Measurements from ENCODE around the gene LIPN. TPM values are rescaled to one million over a fixed set of nuclear protein-coding genes. Genes with fewer than 3 reads are reported as not detected.
A peak's percentile ranks its signal among the peaks of the same experiment; 100 is the strongest.
"Not testable (repeated sequence)": the region's sequence is repeated elsewhere in the genome, so short reads cannot be mapped to it uniquely, and the experiment has no call there.

Gene LIPN, protein sequence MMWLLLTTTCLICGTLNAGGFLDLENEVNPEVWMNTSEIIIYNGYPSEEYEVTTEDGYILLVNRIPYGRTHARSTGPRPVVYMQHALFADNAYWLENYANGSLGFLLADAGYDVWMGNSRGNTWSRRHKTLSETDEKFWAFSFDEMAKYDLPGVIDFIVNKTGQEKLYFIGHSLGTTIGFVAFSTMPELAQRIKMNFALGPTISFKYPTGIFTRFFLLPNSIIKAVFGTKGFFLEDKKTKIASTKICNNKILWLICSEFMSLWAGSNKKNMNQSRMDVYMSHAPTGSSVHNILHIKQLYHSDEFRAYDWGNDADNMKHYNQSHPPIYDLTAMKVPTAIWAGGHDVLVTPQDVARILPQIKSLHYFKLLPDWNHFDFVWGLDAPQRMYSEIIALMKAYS
- total RNA-seq: not detected

DNA sequence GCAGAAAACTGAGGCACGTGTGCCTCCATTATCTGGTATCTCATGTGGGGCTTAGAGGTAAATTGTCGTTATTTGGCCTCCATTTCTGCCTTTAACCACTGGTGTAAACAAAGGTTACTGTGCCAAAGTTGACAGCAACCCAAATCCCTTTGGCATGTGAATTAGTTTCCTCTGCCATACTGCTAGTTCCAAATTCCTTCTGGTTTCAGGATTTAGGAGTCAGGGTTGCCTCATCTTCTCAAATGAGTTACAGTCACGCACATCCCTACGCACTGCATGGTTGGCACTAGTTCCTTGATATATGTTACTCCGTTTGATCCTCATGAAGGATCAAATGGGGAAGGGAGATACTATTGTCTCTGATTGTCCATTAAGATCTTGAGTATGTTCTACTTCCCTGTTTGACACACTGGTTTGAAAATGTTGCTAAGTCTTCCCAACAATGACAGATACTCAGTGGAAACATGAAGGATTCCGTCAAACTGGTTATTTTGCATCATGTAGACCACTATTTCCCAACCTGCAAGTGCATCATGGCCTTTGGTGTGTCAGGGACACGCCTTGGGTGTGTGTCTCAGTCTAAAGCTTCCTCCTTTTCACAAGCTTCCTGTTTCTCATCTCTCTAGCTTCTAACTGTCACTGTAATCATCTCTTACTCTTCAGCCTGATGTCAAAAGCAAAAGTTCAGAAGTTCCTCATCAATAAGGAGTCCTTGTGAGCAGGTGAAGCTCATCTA, at the start of gene LIPN:
Gene LIPN, plus strand, starts transcription at position 655 of the 736 bp plus-strand sequence. CDS start 1,386 bp downstream, outside the sequence.
- ChIA-PET POLR2A (interaction anchor here (1.0 kb wide), 1 partner anchor 120 kb away, joined by 3 read pairs; the partner anchor contains the start of gene STAMBPL1), CTCF (interaction anchor here (1.1 kb wide), 1 partner anchor 62 kb away, joined by 3 read pairs; no protein-coding TSS in a partner anchor)
- Mint-ChIP-seq H3K27ac (no peak within 1 kb of the TSS), H3K9me3 (no peaks in the 10 kb centered on the region), H3K36me3 (ENCODE audit: low read depth) (no peaks in the 10 kb centered on the region), H3K4me3 (no peak within 1 kb of the TSS), H3K4me1 (peaks cover 8% of the 10 kb centered on the region), H3K27me3 (peaks cover 26% of the 10 kb centered on the region)
- no peak for DNase-seq

DNA sequence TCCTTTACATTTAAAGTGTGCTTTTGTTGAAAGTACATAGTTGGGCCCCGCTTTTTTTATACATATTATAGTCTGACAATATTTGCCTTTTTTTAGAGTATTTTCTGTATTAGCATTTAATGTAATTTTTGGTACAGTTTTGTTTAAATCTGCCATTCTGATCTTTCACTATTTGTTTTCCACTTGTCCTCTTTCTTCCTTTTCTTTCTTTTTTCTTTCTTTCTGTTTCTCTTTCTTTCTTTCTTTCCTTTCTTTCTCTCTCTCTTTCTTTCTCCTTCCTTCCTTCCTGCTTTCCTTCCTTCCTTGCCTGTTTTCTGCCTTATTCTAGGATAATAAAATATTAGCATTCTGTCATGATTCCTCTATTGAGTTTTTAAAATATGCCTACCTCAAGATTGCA, 44.3 kb upstream of the LIPN start:
- ChIA-PET POLR2A (no interaction called here), CTCF (no interaction called here)
- no peak for DNase-seq
- Mint-ChIP-seq H3K4me1 (no peaks in the 10 kb centered on the region), H3K9me3 (no peaks in the 10 kb centered on the region), H3K36me3 (ENCODE audit: low read depth) (no peaks in the 10 kb centered on the region), H3K27me3 (peaks cover 17% of the 10 kb centered on the region), H3K4me3 (no peak overlapping the region), H3K27ac (no peak overlapping the region)

DNA sequence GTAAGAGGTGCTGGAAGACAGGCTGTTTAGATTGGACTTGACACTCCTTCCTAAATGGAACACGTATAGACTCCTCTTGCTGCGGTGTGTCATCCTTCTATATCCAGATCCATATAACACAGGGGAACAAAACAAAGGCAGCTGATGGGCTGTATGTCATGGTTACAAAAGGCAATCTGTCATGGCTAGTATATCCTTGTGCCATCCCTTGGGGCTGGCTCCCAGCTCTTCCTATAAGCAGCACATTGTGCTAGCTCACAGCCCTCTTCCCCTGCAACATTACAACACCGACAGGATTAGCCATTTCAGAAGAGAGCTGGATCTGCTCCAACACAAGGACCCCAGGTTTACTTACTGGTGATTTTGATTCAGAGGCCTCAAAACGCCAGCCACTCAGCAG, 38.4 kb upstream of the LIPN start:
- ChIA-PET POLR2A (no interaction called here), CTCF (interaction anchor here (0.6 kb wide), 1 partner anchor 89 kb away, joined by 5 read pairs; no protein-coding TSS in a partner anchor)
- no peaks in the 10 kb centered on the region for H3K36me3 Mint-ChIP-seq (ENCODE audit: low read depth)
- H3K27me3 Mint-ChIP-seq: peaks cover 20% of the 10 kb centered on the region
- H3K27ac Mint-ChIP-seq: no peak overlapping the region
- peaks cover 2% of the 10 kb centered on the region for H3K4me1 Mint-ChIP-seq
- no peaks in the 10 kb centered on the region for H3K9me3 Mint-ChIP-seq
- no peak overlapping the region for H3K4me3 Mint-ChIP-seq
- no peak for DNase-seq

DNA sequence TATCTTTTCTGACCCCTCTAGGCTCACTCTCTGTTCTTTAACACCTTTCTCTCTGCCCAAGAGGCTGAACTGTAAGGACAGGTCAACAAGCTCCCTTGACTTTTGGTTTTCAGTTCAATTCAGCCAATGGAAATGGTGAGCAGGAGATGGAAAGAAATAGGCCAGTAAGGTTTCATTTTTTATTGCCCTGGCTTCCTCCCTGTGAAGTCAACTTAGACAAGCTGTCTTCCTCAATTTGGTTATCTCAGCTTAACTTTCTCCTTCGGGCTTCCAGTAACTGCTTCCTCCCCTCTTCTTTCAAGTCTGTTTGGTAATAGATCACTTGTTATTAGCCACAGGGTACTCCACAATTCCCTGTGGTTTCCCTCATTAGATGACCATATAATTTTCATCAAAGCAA, 34.0 kb upstream of the LIPN start:
- CTCF ChIA-PET: no interaction called here
- no peak overlapping the region for H3K4me3 Mint-ChIP-seq
- H3K27ac Mint-ChIP-seq: no peak overlapping the region
- DNase-seq: no peak
- H3K36me3 Mint-ChIP-seq (ENCODE audit: low read depth): no peaks in the 10 kb centered on the region
- peaks cover 13% of the 10 kb centered on the region for H3K27me3 Mint-ChIP-seq
- peaks cover 2% of the 10 kb centered on the region for H3K4me1 Mint-ChIP-seq
- POLR2A ChIA-PET: no interaction called here
- no peaks in the 10 kb centered on the region for H3K9me3 Mint-ChIP-seq

DNA sequence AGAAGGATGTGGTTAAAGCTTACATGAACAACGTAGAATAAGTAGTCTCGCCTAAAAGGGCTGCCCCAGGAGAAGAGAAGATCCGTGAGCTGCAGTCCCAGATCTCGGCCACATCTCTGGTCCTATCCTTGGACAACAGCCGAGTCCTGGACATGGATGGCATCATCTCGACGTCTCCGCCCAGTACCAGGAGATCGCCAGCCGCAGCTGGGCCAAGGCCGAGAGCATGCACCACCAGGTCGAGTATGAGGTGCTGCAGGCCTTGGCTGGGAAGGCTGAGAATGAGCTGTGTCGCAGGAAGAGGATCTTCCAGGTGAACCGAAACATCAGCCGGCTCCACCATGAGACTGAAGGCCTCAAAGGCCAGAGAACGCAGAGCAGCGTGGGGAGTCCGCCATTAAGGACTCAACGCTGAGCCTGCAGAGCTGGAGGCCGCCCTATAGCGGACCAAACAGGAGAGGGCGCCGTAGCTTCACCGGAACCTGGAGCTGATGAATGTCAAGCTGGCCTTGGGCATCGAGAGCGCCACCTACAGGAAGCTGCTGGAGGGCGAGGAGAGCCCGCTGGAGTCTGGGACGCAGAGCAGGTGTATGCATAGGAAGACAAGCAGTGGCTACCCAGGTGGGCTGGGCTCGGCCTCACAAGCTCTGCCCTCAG, 31.6 kb upstream of the LIPN start:
- Mint-ChIP-seq H3K36me3 (ENCODE audit: low read depth) (no peaks in the 10 kb centered on the region), H3K4me3 (no peak overlapping the region), H3K27me3 (peaks cover 13% of the 10 kb centered on the region), H3K27ac (no peak overlapping the region), H3K4me1 (peaks cover 2% of the 10 kb centered on the region), H3K9me3 (no peaks in the 10 kb centered on the region)
- peak; percentile 57 for DNase-seq
- POLR2A ChIA-PET: no interaction called here
- CTCF ChIA-PET: interaction anchor here (0.7 to 2.8 kb wide), 17 partner anchors 9 to 366 kb away, joined by 3 to 7 read pairs (median 4); no protein-coding TSS in a partner anchor

DNA sequence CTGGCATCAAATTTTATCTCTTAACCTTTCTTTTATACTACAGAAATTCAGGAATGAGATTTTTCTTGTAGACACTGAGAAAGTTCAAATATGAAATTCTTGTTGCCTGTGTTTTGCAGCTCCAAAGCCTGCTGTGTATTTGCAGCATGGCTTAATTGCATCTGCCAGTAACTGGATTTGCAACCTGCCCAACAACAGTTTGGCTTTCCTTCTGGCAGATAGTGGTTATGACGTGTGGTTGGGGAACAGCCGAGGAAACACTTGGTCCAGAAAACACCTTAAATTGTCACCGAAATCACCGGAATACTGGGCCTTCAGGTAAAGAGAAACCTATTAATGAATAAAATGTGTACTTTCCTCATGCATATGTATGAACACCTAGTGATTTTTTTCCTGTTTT, 29.0 kb upstream of the LIPN start:
- H3K4me1 Mint-ChIP-seq: peaks cover 2% of the 10 kb centered on the region
- CTCF ChIA-PET: no interaction called here
- DNase-seq: no peak
- POLR2A ChIA-PET: no interaction called here
- peaks cover 8% of the 10 kb centered on the region for H3K27me3 Mint-ChIP-seq
- H3K9me3 Mint-ChIP-seq: no peaks in the 10 kb centered on the region
- no peak overlapping the region for H3K27ac Mint-ChIP-seq
- no peak overlapping the region for H3K4me3 Mint-ChIP-seq
- no peaks in the 10 kb centered on the region for H3K36me3 Mint-ChIP-seq (ENCODE audit: low read depth)

DNA sequence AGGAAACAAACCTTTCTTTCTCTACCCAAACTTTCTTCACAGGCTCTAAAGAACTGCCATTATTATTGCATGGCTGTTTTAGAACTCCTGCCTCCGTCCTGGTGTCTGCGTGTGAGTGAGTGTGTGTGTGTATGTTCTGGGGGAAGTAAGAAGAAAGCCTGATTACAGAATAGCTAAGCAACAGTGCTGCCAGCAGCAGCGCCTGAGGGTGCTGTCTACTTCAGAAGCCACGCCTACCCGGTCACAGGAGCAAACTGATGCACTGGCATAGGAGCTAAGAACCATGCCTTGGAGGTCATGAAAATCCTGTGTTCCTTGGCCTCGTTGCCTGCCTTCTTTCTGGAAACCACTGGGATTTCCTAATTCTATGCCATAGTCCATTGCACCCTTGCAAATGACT, 28.5 kb upstream of the LIPN start:
- Mint-ChIP-seq H3K4me3 (no peak overlapping the region), H3K9me3 (no peaks in the 10 kb centered on the region), H3K27me3 (peaks cover 8% of the 10 kb centered on the region), H3K36me3 (ENCODE audit: low read depth) (no peaks in the 10 kb centered on the region), H3K4me1 (no peaks in the 10 kb centered on the region), H3K27ac (no peak overlapping the region)
- ChIA-PET CTCF (no interaction called here), POLR2A (no interaction called here)
- no peak for DNase-seq

DNA sequence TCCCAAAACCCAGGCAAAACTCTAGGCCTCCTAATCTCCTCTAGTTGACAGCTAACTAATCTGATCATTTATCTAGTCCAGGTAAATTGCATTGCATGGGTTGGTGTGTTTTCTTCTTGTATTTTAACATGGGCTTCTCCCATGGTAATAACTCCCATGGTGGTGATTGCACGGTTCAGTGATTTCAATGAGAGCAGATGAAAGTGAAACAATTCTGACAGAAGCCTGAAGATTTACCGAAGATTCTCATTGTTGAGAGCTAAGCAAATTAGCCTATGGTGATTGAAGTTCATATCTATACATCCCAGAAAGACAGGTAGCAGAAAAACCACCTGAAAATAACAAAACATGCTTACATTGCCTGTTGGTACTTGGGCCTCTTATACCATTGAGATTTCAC, 26.6 kb upstream of the LIPN start:
- ChIA-PET CTCF (no interaction called here), POLR2A (no interaction called here)
- DNase-seq: no peak
- Mint-ChIP-seq H3K9me3 (no peaks in the 10 kb centered on the region), H3K27ac (no peak overlapping the region), H3K4me1 (no peaks in the 10 kb centered on the region), H3K27me3 (peaks cover 15% of the 10 kb centered on the region), H3K36me3 (ENCODE audit: low read depth) (no peaks in the 10 kb centered on the region), H3K4me3 (no peak overlapping the region)

DNA sequence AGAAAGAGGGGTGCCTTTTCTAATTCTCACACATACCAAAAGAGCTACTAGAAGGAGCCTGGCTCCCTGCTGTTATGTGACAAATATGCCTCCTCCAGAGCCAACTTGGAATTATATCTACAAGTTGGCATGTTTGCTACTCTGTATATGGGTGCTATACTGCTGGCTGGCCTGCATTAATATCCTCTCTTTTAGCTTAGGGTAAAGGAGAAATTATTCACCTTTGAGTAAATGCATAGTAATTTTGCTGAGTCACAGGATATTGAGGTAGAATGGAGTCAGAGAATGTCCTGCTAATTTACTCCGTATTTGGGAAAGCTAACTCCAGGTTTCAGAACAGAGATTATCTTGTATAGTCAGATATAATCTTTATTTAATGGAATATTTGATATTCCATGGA, 24.2 kb upstream of the LIPN start:
- no peak overlapping the region for H3K4me3 Mint-ChIP-seq
- no peak overlapping the region for H3K27ac Mint-ChIP-seq
- CTCF ChIA-PET: no interaction called here
- H3K4me1 Mint-ChIP-seq: no peaks in the 10 kb centered on the region
- H3K9me3 Mint-ChIP-seq: no peaks in the 10 kb centered on the region
- H3K27me3 Mint-ChIP-seq: peaks cover 24% of the 10 kb centered on the region
- H3K36me3 Mint-ChIP-seq (ENCODE audit: low read depth): no peaks in the 10 kb centered on the region
- POLR2A ChIA-PET: no interaction called here
- no peak for DNase-seq

DNA sequence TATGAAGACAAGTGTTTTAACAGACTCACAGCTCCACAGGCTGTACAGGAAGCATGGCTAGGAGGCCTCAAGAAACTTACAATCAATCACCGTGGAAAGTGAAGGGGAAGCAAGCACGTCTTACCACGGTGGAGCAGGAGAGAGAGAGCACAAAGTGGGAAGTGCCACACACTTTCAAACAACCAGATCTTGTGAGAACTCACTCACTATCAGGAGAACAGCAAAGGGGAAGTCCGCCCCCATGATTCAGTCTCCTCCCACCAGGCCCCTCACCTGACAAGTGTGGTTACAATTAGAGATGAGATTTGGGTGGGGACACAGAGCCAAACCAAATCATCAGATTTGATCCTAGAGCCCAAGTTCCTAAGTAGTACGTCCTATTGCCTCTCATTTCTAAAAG, 17.9 kb upstream of the LIPN start:
- DNase-seq; H3K36me3 Mint-ChIP-seq (ENCODE audit: low read depth); H3K4me3 Mint-ChIP-seq; H3K27ac Mint-ChIP-seq; H3K4me1 Mint-ChIP-seq; CTCF ChIA-PET; POLR2A ChIA-PET; H3K9me3 Mint-ChIP-seq: not testable (repeated sequence)
- peaks cover 38% of the 10 kb centered on the region for H3K27me3 Mint-ChIP-seq

DNA sequence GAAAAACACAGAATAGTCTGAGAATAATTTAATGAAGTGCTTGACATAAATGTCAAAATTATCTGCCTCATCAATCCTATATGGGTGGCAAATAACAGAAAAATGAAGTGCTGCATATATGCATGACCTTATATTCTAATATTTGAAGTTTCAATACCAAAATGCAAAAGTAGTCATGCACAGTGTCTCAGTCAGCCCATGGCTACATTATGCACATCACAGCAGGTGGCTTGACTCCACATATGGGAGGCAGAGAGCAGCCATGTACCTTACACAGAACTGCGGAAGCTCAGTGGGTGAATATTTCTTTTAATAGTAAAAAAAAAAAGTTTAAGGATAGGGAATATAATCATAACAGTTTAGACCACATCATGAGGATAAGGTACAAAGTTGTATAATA, 17.4 kb upstream of the LIPN start:
- H3K4me3 Mint-ChIP-seq: no peak overlapping the region
- H3K36me3 Mint-ChIP-seq (ENCODE audit: low read depth): no peaks in the 10 kb centered on the region
- H3K27me3 Mint-ChIP-seq: peaks cover 40% of the 10 kb centered on the region
- no peak overlapping the region for H3K27ac Mint-ChIP-seq
- ChIA-PET POLR2A (no interaction called here), CTCF (no interaction called here)
- H3K4me1 Mint-ChIP-seq: no peaks in the 10 kb centered on the region
- peaks cover 3% of the 10 kb centered on the region for H3K9me3 Mint-ChIP-seq
- no peak for DNase-seq

DNA sequence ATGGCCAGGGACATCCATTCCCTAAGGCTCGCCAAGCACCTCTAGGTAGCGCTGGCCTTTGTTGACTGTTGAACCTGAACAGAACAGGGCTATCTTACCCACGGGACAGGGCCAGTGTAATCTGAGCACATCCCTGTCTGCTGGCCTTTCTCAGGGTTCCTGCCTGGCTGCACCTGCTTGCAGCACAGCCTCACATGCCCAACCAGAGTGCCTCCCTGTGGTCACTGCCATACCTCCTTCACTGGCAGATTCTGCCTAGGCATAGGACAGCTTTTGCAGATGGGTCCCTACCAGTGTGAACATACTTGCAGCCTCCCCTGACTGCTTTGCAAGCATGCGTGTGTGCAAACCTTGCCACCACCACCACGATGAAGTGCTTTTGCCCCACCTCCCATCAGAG, 15.8 kb upstream of the LIPN start:
- H3K4me1 Mint-ChIP-seq: no peaks in the 10 kb centered on the region
- H3K27me3 Mint-ChIP-seq: peaks cover 44% of the 10 kb centered on the region
- H3K9me3 Mint-ChIP-seq: peaks cover 7% of the 10 kb centered on the region
- ChIA-PET CTCF (no interaction called here), POLR2A (no interaction called here)
- no peak for DNase-seq
- H3K27ac Mint-ChIP-seq: no peak overlapping the region
- no peak overlapping the region for H3K4me3 Mint-ChIP-seq
- H3K36me3 Mint-ChIP-seq (ENCODE audit: low read depth): no peaks in the 10 kb centered on the region

DNA sequence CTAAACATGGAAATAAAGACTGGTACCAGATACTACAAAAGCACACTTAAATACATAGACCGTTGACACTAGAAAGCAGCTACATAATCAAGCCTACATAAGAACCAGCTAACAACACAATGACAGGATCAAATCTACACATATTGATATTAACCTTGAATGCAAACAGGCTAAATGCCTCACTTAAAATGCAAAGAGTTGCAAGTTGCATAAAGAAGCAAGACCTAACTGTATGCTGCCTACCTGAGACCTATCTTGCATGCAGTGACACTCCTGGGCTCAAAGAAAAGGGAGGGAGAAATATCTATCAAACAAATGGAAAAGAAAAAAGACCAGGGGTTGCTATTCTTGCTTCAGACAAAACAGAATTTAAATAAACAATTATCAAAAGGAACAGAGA, 14.2 kb upstream of the LIPN start:
- H3K27ac Mint-ChIP-seq: no peak overlapping the region
- no peaks in the 10 kb centered on the region for H3K4me1 Mint-ChIP-seq

More for the DNA sequence above, 14.2 kb upstream of the LIPN start:
- no peaks in the 10 kb centered on the region for H3K36me3 Mint-ChIP-seq (ENCODE audit: low read depth)
- H3K27me3 Mint-ChIP-seq: peaks cover 42% of the 10 kb centered on the region
- no peak overlapping the region for H3K4me3 Mint-ChIP-seq
- ChIA-PET POLR2A (no interaction called here), CTCF (no interaction called here)
- H3K9me3 Mint-ChIP-seq: peaks cover 7% of the 10 kb centered on the region
- no peak for DNase-seq

Measured in activated CD4-positive, alpha-beta memory T cell treated with anti-CD3 and anti-CD28 coated beads, Interleukin-2, amount 10 ng/mL, durations not matched to agents 7 days and 5 days (primary cell).